Nephron (organoid): Measurements from ENCODE around the gene TOR1AIP2.

Source experiments
- H3K27ac Mint-ChIP-seq, 3 experiments: 2 replicates each; pipeline ENCODE4 v1.8.0; 2020; ENCODE audit warnings: mixed read lengths in 3 of 3, mild to moderate bottlenecking in 2 of 3, moderate library complexity in 1 of 3
- H3K27me3 Mint-ChIP-seq: 2 replicates; pipeline ENCODE4 v1.8.0; 2021; ENCODE audit warnings: low read depth, mild to moderate bottlenecking, moderate library complexity, mixed read lengths
- H3K36me3 Mint-ChIP-seq: 2 replicates; pipeline ENCODE4 v1.8.0; 2020; ENCODE audit warnings: low read depth, mixed read lengths
- H3K4me1 Mint-ChIP-seq: 2 replicates; pipeline ENCODE4 v1.8.0; 2020; ENCODE audit warnings: mixed read lengths
- H3K4me3 Mint-ChIP-seq, 3 experiments: 2 replicates each; pipeline ENCODE4 v1.8.0; 2020; ENCODE audit warnings: mild to moderate bottlenecking in 3 of 3, mixed read lengths in 3 of 3, moderate library complexity in 2 of 3
- H3K9me3 Mint-ChIP-seq: 2 replicates; pipeline ENCODE4 v1.8.0; 2020; ENCODE audit warnings: mixed read lengths
- TF ChIP-seq, protein P1 (sequence below), 3 experiments: fragments of 200-600 bp; sonication (generic); IDR thresholded peaks; one replicate each; pipeline ENCODE4 v1.5.0; 2021; ENCODE audit warnings: antibody characterized with exemption in 3 of 3; ENCODE audit not compliant: unreplicated experiment in 3 of 3

Gene TOR1AIP2

DNA sequence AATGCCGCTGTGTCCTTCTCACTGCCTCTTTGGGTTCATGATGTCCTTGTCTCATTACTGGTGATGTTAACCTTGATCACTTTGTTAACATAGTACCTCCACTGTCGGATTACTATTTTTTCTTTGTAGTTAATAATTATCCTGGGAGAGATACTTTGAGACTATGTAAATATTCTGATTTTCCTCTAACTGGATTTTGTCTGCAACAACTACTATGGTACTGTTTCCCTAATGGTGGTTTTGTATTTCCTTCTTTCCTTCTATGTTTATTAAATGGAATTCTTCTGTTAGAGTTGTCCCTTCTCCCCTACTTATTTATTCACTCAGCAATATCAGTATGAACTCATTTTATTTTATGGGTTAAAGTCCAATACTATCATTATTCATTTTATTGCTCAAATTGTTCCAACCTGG, 4.2 kb downstream of the TOR1AIP2 start:
- Mint-ChIP-seq H3K4me1 (peaks cover 58% of the 10 kb centered on the region), H3K27me3 (no peaks in the 10 kb centered on the region), H3K36me3 (peaks cover 43% of the 10 kb centered on the region), H3K4me3 (peak overlapping the region in 2 of 3 experiments; percentile 6 to 17), H3K27ac (peak overlapping the region in 1 of 3 experiments; percentile 25), H3K9me3 (no peaks in the 10 kb centered on the region)
- TF ChIP-seq, protein P1, sequence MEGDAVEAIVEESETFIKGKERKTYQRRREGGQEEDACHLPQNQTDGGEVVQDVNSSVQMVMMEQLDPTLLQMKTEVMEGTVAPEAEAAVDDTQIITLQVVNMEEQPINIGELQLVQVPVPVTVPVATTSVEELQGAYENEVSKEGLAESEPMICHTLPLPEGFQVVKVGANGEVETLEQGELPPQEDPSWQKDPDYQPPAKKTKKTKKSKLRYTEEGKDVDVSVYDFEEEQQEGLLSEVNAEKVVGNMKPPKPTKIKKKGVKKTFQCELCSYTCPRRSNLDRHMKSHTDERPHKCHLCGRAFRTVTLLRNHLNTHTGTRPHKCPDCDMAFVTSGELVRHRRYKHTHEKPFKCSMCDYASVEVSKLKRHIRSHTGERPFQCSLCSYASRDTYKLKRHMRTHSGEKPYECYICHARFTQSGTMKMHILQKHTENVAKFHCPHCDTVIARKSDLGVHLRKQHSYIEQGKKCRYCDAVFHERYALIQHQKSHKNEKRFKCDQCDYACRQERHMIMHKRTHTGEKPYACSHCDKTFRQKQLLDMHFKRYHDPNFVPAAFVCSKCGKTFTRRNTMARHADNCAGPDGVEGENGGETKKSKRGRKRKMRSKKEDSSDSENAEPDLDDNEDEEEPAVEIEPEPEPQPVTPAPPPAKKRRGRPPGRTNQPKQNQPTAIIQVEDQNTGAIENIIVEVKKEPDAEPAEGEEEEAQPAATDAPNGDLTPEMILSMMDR (IDR thresholded peaks at IDR 0.05; ENCODE audit: unreplicated experiment in 3 of 3), result no peak

DNA sequence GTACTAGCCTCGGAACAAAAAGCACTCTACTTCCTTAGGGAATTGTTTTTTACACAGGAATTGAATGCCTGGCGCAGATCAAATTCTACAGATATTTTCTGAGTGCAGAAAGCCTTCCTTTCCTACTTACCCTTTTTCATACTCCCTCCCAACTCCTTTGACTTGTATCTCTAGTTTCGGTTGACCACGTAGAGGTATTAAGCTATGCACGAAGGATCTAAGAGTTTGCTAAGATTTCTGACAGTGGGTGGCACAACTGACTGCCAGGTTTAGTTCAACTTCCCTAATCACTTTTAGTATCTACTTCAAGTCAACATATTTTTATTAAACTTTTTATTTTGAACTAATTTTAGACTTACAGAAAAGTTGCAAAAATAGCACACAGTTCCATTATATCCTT, 5.0 kb downstream of the TOR1AIP2 start:
- H3K27me3 Mint-ChIP-seq, result no peaks in the 10 kb centered on the region
- no peaks in the 10 kb centered on the region for H3K9me3 Mint-ChIP-seq
- peak overlapping the region in 1 of 3 experiments; percentile 37 for H3K4me3 Mint-ChIP-seq
- TF ChIP-seq, protein P1 (IDR thresholded peaks at IDR 0.05; ENCODE audit: unreplicated experiment in 3 of 3), result no peak
- H3K36me3 Mint-ChIP-seq, result peaks cover 52% of the 10 kb centered on the region
- peaks cover 57% of the 10 kb centered on the region for H3K4me1 Mint-ChIP-seq
- H3K27ac Mint-ChIP-seq, result peak overlapping the region in 2 of 3 experiments; percentile 2 to 62

DNA sequence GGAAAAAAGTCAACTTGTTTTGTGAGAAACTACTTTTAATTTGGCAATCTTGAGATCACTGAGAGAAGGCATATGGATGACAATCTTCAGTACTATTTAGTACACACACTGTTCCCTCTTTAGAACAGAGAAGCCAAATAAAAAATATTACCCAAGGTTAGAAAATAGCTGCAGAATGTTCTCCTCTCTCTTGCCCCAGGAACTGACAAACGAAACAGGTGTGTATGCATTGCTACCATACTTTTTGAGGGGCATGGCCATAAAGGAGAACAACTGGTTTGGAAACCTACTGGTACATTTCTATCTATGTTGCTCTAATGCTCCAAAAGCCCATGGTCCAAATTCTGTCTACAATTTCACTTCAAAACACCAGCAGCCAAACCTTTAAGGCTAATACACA, 5.7 kb downstream of the TOR1AIP2 start:
- Mint-ChIP-seq H3K9me3 (no peaks in the 10 kb centered on the region), H3K27me3 (no peaks in the 10 kb centered on the region), H3K27ac (peak overlapping the region in 2 of 3 experiments; percentile 2 to 62), H3K4me1 (peaks cover 56% of the 10 kb centered on the region), H3K4me3 (peak overlapping the region in 1 of 3 experiments; percentile 37), H3K36me3 (peaks cover 55% of the 10 kb centered on the region)
- TF ChIP-seq, protein P1 (IDR thresholded peaks at IDR 0.05; ENCODE audit: unreplicated experiment in 3 of 3), result no peak

DNA sequence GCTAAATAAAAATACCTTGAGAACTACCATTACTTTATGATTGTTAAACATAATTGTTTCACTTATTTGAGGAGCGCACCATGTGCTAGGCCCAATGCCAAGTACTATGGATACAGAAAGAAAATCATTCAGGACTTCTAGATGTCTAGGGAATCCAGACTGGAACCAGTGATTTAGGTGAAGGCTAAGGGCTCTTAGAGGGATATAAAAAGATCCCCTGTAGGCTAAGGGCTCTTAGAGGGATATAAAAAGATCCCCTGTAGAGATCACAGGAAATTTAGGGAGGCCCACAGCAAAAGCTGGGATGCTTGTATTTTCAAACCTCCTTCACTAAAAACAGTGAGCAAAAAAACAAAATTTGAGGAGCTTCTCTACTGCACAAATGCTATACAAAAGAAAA, 6.7 kb downstream of the TOR1AIP2 start:
- H3K36me3 Mint-ChIP-seq, result peaks cover 60% of the 10 kb centered on the region
- no peak overlapping the region for H3K4me3 Mint-ChIP-seq
- TF ChIP-seq, protein P1 (IDR thresholded peaks at IDR 0.05; ENCODE audit: unreplicated experiment in 3 of 3), result no peak
- H3K27me3 Mint-ChIP-seq, result no peaks in the 10 kb centered on the region
- peak overlapping the region in 1 of 3 experiments; percentile 1 for H3K27ac Mint-ChIP-seq
- H3K4me1 Mint-ChIP-seq, result peaks cover 47% of the 10 kb centered on the region
- no peaks in the 10 kb centered on the region for H3K9me3 Mint-ChIP-seq

DNA sequence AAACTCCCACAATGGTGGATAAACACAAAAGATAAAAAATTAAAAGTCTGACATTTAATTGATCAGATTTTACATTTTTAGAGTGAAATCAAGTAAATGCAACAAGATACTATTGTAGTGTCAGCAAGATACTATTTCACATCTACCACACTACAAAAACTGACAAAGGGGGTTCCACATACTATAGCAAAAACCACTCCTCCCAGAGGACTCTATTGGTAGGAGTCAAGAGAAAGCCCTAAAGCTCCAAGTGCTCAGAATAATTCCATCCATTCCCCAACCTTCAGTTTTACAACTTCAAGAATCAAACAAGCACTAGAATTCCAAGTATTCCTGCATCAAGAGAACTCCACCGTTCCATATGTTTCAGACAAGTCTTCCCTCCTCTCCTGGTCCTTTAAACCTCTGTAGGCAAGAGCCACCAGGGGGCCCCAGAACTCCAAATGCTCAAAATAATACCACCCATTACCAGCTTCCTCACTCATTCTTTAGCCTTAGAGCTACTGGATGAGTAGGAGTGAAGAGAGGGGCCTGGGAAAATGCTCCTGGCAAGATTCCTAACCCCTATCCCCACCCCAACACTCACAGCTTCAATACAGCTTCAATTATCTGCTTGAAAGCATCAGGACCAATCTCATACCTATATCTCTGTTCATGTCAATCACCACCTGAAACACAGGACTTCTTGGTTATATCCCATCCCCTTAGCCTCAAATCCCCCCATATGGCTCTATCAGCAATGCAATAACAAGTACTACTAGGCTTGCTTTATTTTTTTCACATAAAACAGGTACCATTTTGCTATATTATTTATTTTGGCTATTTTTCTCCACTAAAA, 9.9 kb downstream of the TOR1AIP2 start:
- no peaks in the 10 kb centered on the region for H3K9me3 Mint-ChIP-seq
- TF ChIP-seq, protein P1 (IDR thresholded peaks at IDR 0.05; ENCODE audit: unreplicated experiment in 3 of 3), result peak; percentile 38 to 60 (median 52)
- H3K36me3 Mint-ChIP-seq, result peaks cover 64% of the 10 kb centered on the region
- H3K4me3 Mint-ChIP-seq, result no peak overlapping the region
- H3K4me1 Mint-ChIP-seq, result peaks cover 27% of the 10 kb centered on the region
- H3K27me3 Mint-ChIP-seq, result no peaks in the 10 kb centered on the region
- no peak overlapping the region for H3K27ac Mint-ChIP-seq

DNA sequence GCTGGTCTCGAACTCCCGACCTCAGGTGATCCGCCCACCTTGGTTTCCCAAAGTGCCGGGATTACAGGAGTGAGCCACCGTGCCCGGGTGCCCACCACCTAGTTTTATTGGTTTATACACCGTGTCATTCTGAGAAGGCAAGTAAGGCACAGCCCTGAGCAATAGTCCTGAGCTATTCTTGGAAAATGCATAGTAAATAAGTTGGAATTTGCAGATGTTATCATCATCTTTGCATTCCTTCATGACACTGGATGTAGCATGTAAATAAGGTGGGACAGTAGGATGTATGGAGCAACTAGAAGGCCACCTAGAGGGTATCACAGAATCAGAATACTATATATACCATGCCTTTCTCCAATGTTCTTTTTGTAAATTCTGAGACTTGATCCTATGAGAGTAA, 11.0 kb downstream of the TOR1AIP2 start:
- H3K36me3 Mint-ChIP-seq, result peaks cover 65% of the 10 kb centered on the region

More for the DNA sequence above, 11.0 kb downstream of the TOR1AIP2 start:
- Mint-ChIP-seq H3K27me3 (no peaks in the 10 kb centered on the region), H3K4me1 (peaks cover 16% of the 10 kb centered on the region), H3K27ac (no peak overlapping the region), H3K9me3 (no peaks in the 10 kb centered on the region), H3K4me3 (no peak overlapping the region)
- TF ChIP-seq, protein P1 (IDR thresholded peaks at IDR 0.05; ENCODE audit: unreplicated experiment in 3 of 3), result no peak
